ENCODE data around the gene ODF2.
"Not testable (repeated sequence)": the region's sequence is repeated elsewhere in the genome, so short reads cannot be mapped to it uniquely, and the experiment has no call there.

The ODF2 gene

DNA sequence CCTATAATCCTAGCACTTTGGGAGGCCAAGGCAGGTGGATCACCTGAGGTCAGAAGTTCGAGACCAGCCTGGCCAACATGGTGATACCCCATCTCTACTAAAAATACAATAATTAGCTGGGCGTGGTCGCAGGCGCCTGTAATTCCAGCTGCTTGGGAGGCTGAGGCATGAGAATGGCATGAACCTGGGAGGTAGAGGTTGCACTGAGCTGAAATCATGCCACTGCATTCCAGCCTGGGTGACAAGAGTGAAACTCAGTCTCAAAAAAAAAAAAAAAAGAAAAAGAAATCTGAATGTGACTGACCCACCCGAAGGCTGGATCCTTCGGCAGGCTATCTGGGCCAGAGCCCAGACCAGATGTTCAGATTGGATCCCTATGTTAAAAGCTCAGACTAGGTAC, 32.5 kb upstream of the ODF2 start:
- DNase-seq (ENCODE audit: low read depth in 2 of 2), result not testable (repeated sequence)

DNA sequence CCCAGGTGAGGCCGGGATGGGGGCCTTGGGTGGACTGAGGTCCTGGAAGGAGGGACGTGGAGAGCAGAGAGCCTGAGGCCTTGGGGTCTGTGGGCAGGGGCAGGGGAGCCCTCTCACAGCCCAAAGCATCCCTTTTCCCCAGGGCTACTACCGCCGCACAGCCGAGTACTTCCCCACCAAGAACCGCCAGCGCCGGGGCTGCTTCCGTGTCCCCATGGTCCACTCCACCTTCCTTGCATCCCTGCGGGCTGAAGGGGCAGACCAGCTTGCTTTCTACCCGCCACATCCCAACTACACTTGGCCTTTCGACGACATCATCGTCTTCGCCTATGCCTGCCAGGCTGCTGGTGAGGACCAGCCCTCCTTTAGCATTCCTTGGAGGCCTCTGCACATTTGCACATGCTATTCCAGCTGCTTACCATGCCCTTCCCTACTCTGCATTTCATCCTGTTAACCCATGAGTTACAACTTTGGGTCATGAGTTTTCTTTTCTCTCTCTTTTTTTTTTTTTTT, 31.5 kb upstream of the ODF2 start:
- no peak for DNase-seq (ENCODE audit: low read depth in 2 of 2)

DNA sequence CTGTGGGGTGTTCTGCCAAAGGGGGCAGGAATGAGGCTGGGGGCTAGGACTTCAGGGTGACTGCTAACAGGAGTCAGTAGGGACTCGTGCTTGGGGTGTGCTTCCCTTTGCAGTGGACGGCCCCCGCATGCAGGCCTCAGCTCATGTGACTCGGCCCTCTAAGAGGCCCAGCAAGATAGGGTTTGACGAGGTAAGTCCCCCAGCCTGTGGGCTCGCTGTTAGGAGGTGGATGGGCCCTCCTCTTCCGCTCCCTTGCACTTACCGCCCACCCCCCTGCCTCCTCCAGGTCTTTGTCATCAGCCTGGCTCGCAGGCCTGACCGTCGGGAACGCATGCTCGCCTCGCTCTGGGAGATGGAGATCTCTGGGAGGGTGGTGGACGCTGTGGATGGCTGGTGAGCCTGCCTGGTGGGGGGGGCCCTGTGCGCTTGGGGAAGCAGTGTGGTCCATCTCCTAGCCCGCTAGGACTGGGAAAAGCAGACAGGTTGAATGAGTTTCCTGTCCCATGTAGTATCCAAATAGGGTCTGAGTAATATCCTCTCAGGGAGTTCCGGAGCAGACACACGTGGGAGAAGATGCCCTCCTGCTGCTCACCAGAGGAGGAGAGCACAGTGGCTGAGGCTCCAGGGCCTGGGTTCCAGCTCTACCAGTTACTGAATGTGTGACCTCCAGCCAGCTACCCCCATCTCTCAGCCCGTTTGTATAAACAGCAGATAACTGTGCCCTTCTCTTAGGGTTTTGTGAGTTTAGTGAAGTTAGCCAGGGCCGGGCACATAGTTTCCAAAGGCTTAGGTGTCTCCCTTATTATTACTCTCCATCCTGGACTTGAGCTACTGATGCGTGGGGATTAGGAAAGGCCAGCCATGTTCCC, 26.9 kb upstream of the ODF2 start:
- DNase-seq (ENCODE audit: low read depth in 2 of 2), result no peak

DNA sequence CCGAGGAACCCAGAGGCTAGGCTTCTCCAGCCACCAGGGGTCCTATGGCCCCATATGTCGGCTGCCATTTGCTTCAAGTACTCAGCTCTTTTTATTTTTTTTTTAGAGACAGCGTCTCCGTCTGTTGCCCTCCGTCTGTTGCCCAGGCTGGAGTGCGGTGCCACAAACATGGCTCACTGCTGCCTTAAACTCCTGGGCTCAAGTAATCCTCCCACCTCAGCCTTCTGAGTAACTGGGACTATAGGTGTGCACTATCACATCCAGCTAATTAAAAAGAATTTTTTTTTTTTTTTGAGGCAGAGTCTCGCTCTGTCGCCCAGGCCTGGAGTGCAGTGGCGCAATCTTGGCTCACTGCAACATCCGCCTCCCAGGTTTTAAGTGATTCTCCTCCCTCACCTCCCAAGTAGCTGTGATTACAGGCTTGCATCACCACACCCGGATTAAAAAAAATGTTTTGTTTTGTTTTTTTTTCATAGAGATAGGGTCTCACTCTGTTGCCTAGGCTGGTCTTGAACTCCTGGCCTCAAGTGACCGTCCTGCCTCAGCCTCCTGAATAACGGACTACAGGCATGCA, 26.2 kb upstream of the ODF2 start:
- no peak for DNase-seq (ENCODE audit: low read depth in 2 of 2)

DNA sequence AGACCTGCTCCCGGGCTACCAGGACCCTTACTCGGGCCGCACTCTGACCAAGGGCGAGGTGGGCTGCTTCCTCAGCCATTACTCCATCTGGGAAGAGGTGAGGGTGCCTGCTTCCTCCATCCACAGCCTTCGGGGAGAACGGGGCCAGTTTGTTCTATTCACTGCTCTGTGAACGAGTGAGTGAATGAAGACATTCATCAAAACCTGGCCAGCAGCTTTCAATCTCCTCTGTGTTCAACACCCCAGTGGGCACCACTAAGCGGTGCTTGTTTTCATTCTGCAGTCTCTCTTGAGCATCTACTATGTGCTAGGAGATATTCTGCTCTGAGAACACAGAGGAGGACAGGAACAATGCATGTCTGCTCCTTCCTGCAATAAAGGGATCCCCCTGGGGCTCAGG, 24.6 kb upstream of the ODF2 start:
- no peak for DNase-seq (ENCODE audit: low read depth in 2 of 2)

DNA sequence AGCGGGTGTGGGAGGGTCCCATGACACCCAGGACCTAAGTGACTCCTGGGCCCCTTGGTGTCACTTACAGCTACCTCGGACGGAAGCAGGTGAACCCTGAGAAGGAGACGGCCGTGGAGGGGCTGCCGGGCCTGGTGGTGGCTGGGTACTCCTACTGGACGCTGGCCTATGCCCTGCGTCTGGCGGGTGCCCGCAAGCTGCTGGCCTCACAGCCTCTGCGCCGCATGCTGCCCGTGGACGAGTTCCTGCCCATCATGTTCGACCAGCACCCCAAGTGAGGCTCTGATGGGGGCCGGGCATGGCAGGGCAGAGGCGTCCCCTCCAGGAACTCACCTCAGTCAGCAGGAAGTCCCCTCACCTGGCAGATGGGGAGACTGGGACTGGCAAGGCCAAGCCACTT, 21.5 kb upstream of the ODF2 start:
- DNase-seq (ENCODE audit: low read depth in 2 of 2), result no peak

DNA sequence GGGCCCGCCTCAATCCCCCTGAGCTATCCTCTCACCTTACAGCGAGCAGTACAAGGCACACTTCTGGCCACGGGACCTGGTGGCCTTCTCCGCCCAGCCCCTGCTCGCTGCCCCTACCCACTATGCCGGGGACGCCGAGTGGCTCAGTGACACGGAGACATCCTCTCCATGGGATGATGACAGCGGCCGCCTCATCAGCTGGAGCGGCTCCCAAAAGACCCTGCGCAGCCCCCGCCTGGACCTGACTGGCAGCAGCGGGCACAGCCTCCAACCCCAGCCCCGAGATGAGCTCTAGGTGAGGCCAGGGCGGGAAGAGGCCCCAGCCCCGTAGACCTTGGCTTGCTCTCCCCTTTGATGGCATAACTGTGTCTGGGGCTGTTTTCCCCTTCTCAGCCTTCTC, 20.2 kb upstream of the ODF2 start:
- DNase-seq (ENCODE audit: low read depth in 2 of 2), result no peak

DNA sequence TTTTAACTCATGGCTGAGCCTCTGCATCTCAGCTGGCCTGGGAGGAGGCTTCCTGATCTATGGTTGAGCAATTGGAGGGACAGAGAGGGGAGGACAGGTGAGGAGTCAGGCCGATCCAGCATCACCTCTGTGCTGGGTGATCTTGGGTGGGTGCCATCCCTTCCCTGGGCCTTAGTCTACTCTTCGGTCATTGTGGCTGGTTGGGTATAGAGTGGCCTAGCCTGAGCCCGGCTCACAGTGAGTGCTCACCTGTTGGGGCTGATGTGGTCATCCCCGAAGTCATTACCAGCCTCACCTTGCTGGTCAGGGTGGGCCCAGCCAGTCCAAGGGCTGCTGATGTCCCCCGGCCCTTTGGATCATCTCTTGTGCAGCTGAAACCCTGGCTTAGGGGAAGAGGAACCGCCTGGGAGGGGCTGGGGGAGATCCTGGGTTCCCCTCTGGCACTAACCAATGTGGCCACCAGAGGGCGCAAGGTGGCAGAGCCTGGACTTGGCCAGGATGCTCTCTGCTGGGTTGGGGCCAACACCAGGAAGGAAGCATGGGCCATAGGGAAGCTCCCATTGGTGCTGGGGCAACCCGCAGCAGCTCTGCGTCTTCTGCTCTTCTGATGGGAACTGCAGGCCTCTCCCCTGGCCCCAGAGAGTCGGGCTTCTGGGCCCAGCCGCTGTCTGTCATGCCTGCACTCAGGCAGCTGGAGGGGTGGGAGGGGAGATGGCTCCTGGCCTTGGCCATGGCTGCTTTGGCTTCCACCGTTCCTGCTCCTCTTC, 17.3 kb upstream of the ODF2 start:
- peak; percentile 51 to 53 for DNase-seq (ENCODE audit: low read depth in 2 of 2)

DNA sequence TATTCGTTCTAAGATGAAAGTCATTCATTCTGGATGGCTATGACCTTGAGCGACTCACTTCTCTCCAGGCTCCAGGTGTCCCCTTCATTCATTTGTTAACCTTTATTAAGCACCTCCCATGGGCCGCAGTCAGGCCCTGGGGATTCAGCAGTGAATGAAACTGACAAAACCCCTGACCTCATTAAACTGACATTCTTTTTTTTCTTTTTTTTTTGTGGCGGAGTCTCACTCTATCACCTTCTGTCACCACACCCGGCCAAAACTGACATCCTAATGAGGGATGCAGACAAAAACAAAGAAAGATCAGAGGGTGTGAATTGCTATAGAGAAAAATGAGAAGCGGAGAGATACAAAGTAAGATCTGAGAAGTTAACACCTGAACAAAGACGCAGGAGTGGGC, 16.5 kb upstream of the ODF2 start:
- no peak for DNase-seq (ENCODE audit: low read depth in 2 of 2)

DNA sequence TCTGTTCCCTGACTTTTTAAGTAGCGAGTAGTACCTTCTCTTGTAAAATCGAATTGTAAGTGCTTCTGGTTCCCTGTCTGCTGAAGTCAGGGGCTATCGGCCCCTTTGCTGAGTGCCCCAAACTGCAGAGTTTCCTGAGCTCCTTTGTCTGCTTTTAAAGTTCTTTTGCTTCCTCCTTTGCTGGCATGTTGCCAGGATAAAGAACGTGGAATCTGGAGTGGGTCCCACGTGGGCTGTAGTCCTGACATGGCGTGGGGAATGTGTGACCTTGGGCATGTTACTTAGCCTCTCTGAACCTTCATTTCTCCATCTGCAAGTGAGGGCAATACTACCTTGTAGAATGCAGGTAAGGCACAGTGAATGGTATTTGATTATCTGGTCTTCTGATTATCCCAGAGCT, 13.7 kb upstream of the ODF2 start:
- no peak for DNase-seq (ENCODE audit: low read depth in 2 of 2)

DNA sequence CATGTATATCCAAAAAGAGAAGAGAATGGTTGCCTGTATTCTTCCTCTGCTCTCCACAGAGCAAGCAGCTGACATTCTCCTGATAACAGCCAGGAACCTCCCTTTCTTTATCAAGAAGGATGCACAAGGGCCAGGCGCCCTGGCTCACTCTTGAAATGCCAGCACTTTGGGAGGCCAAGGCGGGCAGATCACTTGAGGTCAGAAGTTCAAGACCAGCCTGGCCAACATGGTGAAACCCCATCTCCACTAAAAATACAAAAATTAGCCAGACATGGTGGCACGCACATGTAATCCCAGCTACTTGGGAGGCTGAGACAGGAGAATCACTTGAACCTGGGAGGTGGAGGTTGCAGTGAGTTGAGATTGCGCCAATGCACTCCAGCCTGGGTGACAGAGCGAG, 9.3 kb upstream of the ODF2 start:
- DNase-seq (ENCODE audit: low read depth in 2 of 2), result not testable (repeated sequence)

DNA sequence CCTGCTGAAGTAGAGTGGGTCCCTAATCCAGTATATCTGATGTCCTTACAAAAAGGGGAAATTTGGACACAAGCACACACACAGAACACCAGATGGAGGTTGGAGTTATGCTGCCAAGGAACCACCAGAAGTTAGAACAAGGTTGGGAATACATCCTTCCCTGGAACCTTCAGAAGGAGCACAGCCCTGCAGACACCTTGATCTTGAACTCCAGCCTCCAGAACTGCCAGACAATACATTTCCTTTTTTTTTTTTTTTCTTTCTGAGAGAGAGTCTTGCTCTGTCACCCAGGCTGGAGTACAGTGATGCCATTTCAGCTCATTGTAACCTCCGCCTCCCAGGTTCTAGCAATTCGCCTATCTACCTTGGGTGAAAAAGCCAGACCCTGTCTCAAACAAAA, 7.1 kb upstream of the ODF2 start:
- DNase-seq (ENCODE audit: low read depth in 2 of 2), result no peak

DNA sequence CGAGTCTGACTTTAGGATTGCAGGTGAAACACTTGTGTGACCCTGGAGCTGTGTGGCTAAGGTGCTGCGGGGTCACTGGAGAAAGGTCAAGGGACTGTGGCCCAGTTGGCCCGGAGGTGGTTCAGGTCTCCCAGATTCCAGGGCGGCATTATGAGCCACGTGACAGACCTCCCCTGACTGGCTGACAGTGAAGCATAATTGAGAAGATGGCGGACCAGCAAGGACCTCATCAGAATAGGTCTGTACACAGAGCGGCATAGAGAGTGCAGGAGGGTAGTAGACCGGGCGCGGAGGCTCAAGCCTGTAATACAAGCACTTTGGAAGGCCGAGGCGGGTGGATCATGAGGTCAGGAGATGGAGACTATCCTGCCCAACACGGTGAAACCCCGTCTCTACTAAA, 815 bp upstream of the ODF2 start:
- no peak for DNase-seq (ENCODE audit: low read depth in 2 of 2)

DNA sequence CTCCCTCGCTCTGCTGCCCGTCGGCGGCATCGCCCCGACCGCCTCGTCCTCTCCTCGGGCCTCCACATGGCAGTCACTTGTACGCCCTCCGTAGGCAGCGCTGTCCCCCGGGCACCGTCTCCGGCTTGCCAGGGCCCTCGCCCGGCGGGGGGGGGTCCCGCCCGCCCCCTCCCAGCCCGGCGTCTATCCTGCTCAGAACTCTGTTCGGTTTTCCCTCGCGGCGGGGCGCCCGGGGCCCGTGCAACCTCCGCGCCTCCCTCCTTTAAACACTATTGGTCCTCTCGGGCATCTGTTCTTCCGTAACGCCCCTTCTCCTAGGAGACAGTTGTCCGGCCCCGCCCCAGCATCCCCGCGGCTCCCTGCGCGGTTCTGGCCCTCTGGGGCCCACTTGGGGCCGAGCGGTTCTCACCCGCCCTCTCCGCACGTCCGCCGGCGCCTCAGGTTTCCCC, 831 bp downstream of the ODF2 start:
- peak; percentile 39 to 43 for DNase-seq (ENCODE audit: low read depth in 2 of 2)

DNA sequence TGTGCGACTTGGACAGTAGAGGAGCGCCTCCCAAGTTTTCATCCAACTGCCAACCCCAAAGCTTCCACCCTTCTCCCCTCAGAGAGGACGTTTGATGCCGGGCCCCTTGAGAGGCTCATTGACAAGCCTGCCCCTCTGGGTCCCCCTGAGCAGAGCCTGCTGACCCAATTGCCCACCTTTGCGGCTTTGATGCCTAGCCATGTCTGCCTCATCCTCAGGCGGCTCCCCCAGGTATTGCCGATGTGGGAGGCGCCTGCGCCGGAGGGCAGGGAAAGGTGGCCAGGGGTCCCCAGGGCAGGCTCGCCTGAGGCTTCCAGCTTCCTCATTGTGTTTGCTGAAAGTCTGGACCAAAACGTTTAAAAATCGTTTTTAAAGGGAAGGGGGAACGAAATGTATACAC, 1.4 kb downstream of the ODF2 start:
- no peak for DNase-seq (ENCODE audit: low read depth in 2 of 2)

DNA sequence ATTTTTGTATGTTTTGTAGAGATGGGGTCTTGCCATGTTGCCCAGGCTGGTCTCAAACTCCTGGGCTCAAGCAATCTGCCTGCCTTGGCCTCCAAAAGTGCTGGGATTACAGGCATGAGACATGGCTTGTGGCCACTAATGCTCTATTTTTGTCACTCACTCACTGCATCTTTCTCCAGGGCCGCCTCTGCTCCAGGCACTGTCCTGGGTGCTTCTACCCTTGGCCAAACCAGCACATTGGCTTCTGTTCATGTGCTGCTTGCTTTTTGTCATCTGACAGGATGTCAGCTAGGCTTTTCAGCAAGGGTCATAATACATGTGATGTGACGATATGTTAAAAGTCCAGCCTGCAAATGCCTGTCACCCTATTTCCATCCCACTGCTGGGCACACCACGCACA, 3.2 kb downstream of the ODF2 start:
- no peak for DNase-seq (ENCODE audit: low read depth in 2 of 2)

DNA sequence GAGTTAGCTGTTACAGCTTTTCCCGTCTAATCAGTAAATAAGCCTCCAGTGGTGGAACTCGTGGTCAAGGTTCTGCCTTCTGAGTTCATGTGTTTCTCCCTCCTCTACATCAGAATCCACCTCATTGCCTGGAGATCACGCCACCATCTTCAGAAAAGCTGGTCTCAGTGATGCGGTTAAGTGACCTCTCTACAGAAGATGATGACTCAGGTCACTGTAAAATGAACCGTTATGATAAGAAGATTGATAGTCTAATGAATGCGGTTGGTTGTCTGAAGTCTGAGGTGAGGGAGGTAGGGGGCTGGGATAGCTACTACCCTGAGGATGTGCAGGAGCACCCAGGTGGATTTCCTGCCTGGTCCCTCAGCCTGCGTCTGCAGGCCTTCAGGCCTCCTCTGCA, 13.3 kb downstream of the ODF2 start:
- DNase-seq (ENCODE audit: low read depth in 2 of 2), result no peak

DNA sequence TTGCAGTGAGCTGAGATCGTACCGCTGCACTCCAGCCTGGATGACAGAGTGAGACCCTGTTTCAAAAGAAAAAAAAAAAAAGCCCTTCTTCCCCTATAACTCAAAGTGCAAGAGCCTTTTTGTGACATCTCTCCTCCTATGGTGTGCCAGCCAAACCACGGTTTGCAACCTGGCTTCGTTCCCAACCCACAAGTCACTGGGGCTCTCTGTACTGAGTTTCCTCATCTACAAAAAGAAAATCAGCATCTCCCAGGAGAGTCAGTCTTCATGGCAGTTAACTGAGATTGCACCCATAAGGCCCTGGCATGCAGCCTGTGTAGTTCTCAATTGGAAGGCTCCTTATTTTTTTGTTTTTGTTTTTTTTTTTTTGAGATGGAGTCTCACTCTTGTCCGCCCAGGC, 14.8 kb downstream of the ODF2 start:
- DNase-seq (ENCODE audit: low read depth in 2 of 2), result peak; percentile 20 to 22

DNA sequence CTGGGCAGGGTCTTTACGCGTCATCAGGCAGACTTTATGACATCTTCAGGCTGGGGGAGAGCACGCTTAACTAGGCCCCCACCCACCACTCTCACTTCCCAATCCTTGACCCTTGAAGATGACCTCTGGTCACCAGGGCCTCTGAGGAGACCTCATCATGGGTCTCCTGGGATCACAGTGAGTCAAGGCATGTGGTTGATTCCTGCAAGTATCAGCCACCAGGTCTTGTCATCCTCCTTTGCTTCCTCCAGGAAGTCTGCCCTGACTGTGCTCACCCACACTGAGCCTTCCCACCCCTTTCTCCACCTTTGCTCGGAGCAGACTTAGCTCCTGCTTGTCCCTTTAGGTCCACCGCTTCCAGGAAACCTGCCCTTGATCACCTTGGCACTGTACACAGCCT, 17.3 kb downstream of the ODF2 start:
- no peak for DNase-seq (ENCODE audit: low read depth in 2 of 2)

DNA sequence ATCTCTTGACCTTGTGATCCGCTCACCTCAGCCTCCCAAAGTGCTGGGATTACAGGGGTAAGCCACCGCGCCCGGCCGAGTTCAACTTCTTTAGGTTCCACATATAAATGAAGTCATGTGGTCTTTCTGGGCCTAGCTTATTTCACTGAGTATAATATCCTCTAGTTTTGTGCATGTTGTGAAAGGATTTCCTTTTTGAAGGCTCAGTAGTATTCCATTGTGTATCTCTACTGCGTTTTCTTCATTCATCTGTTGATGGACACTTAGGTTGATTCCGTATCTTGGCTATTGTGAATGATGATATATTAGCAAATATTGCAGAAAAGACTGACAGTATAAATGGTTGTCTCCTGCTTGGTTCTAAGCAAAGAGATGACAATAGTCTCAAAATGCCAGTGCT, 20.1 kb downstream of the ODF2 start:
- DNase-seq (ENCODE audit: low read depth in 2 of 2), result no peak

DNA sequence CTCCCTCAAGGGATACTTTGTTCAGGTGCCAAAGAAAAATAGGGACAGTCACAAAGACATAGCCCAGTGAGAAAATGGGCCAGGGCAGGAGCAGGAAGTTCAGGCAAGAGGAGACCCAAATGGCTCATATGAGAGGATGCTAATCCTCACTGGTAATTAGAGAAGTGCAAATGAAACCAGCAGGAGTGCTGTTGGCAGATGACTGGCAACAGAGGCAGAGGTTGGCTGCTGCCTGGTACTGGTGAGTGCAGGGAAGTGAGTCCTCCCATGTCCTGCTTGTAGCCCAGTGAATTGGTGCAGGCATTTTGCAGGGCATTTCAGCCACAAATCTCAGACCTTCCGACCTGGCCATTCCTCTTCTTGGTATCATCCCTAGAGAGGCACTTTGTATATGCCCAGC, 23.5 kb downstream of the ODF2 start:
- no peak for DNase-seq (ENCODE audit: low read depth in 2 of 2)

DNA sequence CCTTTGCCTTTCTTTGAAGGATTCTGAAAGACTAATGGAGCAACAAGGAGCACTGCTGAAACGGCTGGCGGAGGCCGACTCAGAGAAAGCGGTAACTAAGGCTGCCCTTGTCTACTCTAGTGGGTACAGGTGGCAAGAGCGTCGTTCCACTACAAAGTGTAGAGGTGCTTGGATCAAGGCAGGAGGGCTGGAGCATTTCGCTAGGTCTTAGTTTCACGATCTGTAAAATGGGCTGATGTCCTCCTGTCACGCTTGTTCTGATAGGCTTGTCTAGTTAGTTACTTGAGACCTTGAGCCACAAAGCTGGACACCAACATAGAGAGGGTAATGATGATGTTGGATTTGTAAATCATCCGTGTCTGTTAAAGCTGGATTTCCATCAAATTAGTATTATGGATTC, 25.8 kb downstream of the ODF2 start:
- no peak for DNase-seq (ENCODE audit: low read depth in 2 of 2)

DNA sequence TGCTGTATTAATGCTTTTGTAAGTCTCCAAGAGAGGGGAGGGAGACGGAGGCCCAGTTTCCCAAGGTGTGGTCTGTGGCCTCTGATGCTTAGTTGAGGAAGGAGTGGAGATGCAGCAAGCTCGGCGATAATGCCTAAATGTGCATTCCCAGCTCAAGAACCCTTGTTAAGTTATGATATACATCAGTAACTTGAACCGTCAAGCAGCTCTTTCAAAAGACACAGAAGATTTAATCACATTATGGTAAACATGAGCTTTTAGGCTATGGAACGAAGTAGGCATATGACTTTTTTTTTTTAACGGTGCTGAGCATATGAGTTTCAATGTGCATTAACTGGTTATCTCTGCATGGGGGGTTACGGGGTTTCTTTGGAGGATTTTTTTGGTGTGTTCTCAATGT, 26.4 kb downstream of the ODF2 start:
- DNase-seq (ENCODE audit: low read depth in 2 of 2), result no peak

Measured in fibroblast of skin of left quadriceps (primary cell).